Large intestine (tissue), 3 donors: Measurements from ENCODE around the gene RBM44. TPM values are rescaled to one million over a fixed set of nuclear protein-coding genes. Genes with fewer than 3 reads are reported as not detected.

Source experiments
- DNase-seq, 2 donors: peaks; one replicate each; pipeline versions ENCODE4 v3.0.0 to v3.0.0-alpha.2; 2013
- H3K27ac ChIP-seq: one replicate; pipeline ENCODE4 v1.5.1; 2013; ENCODE audit warnings: low read length
- H3K27me3 ChIP-seq: 2 replicates; pipeline ENCODE4 v1.6.1; 2013; ENCODE audit warnings: low read length; ENCODE audit not compliant: control insufficient read depth, insufficient read depth
- H3K36me3 ChIP-seq: 2 replicates; pipeline ENCODE4 v1.6.1; 2013; ENCODE audit warnings: low read length; ENCODE audit not compliant: control insufficient read depth, insufficient read depth
- H3K4me1 ChIP-seq: one replicate; pipeline ENCODE4 v1.6.1; 2013; ENCODE audit warnings: low read length; ENCODE audit not compliant: control insufficient read depth, insufficient read depth
- H3K4me3 ChIP-seq: one replicate; pipeline ENCODE4 v1.5.1; 2013; ENCODE audit warnings: low read length
- H3K9me3 ChIP-seq: one replicate; pipeline ENCODE4 v1.6.1; 2013; ENCODE audit warnings: mild to moderate bottlenecking, low read depth, low read length, moderate library complexity; ENCODE audit not compliant: control insufficient read depth
- WGBS: methylation state at CpG from one replicate; pipeline ENCODE4 v1.1.5; 2013; ENCODE audit warnings: low lambda C conversion rate; ENCODE audit not compliant: insufficient coverage; 5-methylcytosine and 5-hydroxymethylcytosine counted together
- polyA plus RNA-seq: library from polyadenylated mRNA; unstranded; fragments of 120-200 nt; gene quantifications from one replicate; pipeline ENCODE4 v1.2.1, GENCODE V29; 2013

RBM44 gene
- polyA plus RNA-seq, 1 donor = 0.49 TPM

- Histone ChIP-seq H3K9me3 (no peaks in the 10 kb centered on the region), H3K36me3 (no peaks in the 10 kb centered on the region), H3K4me3 (no peak overlapping the region), H3K4me1 (peaks cover 7% of the 10 kb centered on the region), H3K27ac (no peak overlapping the region), H3K27me3 (peaks cover 3% of the 10 kb centered on the region)
- WGBS = 83% methylated on average over 1 of the region's 3 CpGs
- DNase-seq = no peak
These were observed 55.7 kb downstream of the RBM44 start for GRCh38 chr2:237854295-237854694.

- WGBS = no CpG with 5 or more reads among the region's 8 CpGs
- DNase-seq = no peak
- H3K27ac ChIP-seq = no peak overlapping the region
These were observed 59.2 kb downstream of the RBM44 start for GRCh38 chr2:237857791-237858190.

GRCh38 chr2:237858294-237859081 lies 59.9 kb downstream of the RBM44 start:
- Histone ChIP-seq H3K27ac (peak overlapping the region; percentile 62), H3K27me3 (peaks cover 3% of the 10 kb centered on the region), H3K4me3 (peak overlapping the region; percentile 47), H3K4me1 (peaks cover 25% of the 10 kb centered on the region), H3K36me3 (no peaks in the 10 kb centered on the region), H3K9me3 (no peaks in the 10 kb centered on the region)
- no CpG with 5 or more reads among the region's 14 CpGs for WGBS
- DNase-seq = peak; percentile 75 to 82

More at GRCh38 chr2:237857791-237858190, 59.2 kb downstream of the RBM44 start:
- no peaks in the 10 kb centered on the region for H3K9me3 ChIP-seq
- H3K4me1 ChIP-seq = peaks cover 18% of the 10 kb centered on the region
- H3K36me3 ChIP-seq = no peaks in the 10 kb centered on the region
- no peak overlapping the region for H3K4me3 ChIP-seq
- H3K27me3 ChIP-seq = peaks cover 3% of the 10 kb centered on the region

- peaks cover 30% of the 10 kb centered on the region for H3K4me1 ChIP-seq
- H3K27ac ChIP-seq = peak overlapping the region; percentile 62
- H3K4me3 ChIP-seq = peak overlapping the region; percentile 47
- H3K9me3 ChIP-seq = no peaks in the 10 kb centered on the region
- peaks cover 3% of the 10 kb centered on the region for H3K27me3 ChIP-seq
- WGBS = no CpG with 5 or more reads among the region's 15 CpGs
- DNase-seq = peak in 1 of 2 donors; percentile 63
- H3K36me3 ChIP-seq = no peaks in the 10 kb centered on the region
These were observed 60.5 kb downstream of the RBM44 start for GRCh38 chr2:237859082-237859433.

GRCh38 chr2:237859533-237860272 lies 61.1 kb downstream of the RBM44 start, which contains the start of gene RAMP1:
Gene RAMP1, plus strand, starts transcription at chr2:237859623. Its CDS starts 53 bp downstream, at chr2:237859676.
- DNase-seq = peak; percentile 23 to 69
- H3K4me3 ChIP-seq = peak within 1 kb of the TSS; percentile 49
- peaks cover 37% of the 10 kb centered on the region for H3K4me1 ChIP-seq
- no peaks in the 10 kb centered on the region for H3K9me3 ChIP-seq
- H3K27ac ChIP-seq = peak within 1 kb of the TSS; percentile 91
- no peaks in the 10 kb centered on the region for H3K36me3 ChIP-seq
- H3K27me3 ChIP-seq = peaks cover 3% of the 10 kb centered on the region
- WGBS = 20% methylated on average over 1 of the region's 79 CpGs

- H3K36me3 ChIP-seq = no peaks in the 10 kb centered on the region
- no peaks in the 10 kb centered on the region for H3K9me3 ChIP-seq
- H3K27me3 ChIP-seq = peaks cover 3% of the 10 kb centered on the region
- peak overlapping the region; percentile 91 for H3K27ac ChIP-seq
- H3K4me1 ChIP-seq = peaks cover 43% of the 10 kb centered on the region
- peak in 1 of 2 donors; percentile 60 for DNase-seq
- peak overlapping the region; percentile 49 for H3K4me3 ChIP-seq
- WGBS = 20% methylated on average over 3 of the region's 22 CpGs
These were observed 61.8 kb downstream of the RBM44 start for GRCh38 chr2:237860273-237860935.

- Histone ChIP-seq H3K36me3 (no peaks in the 10 kb centered on the region), H3K9me3 (no peaks in the 10 kb centered on the region), H3K27me3 (peaks cover 3% of the 10 kb centered on the region), H3K4me3 (no peak overlapping the region), H3K27ac (peak overlapping the region; percentile 47), H3K4me1 (peaks cover 52% of the 10 kb centered on the region)
- WGBS = 0% methylated on average over 1 of the region's 11 CpGs
- DNase-seq = peak in 1 of 2 donors; percentile 65
These were observed 63.4 kb downstream of the RBM44 start for GRCh38 chr2:237861875-237862527.

- H3K9me3 ChIP-seq = no peaks in the 10 kb centered on the region
- no peak overlapping the region for H3K4me3 ChIP-seq
- peak overlapping the region; percentile 47 for H3K27ac ChIP-seq
- H3K4me1 ChIP-seq = peaks cover 52% of the 10 kb centered on the region
- WGBS = no CpG with 5 or more reads among the region's 8 CpGs
- H3K36me3 ChIP-seq = no peaks in the 10 kb centered on the region
- no peak for DNase-seq
- peaks cover 3% of the 10 kb centered on the region for H3K27me3 ChIP-seq
These were observed 63.9 kb downstream of the RBM44 start for GRCh38 chr2:237862528-237862895.

- no peak overlapping the region for H3K27ac ChIP-seq
- no peaks in the 10 kb centered on the region for H3K9me3 ChIP-seq
- no CpG with 5 or more reads among the region's 4 CpGs for WGBS
- no peak for DNase-seq
- no peak overlapping the region for H3K4me3 ChIP-seq
- peaks cover 3% of the 10 kb centered on the region for H3K27me3 ChIP-seq
- peaks cover 52% of the 10 kb centered on the region for H3K4me1 ChIP-seq
- no peaks in the 10 kb centered on the region for H3K36me3 ChIP-seq
These were observed 64.5 kb downstream of the RBM44 start for GRCh38 chr2:237863102-237863511.
